HG02885 (cell line): ENCODE measurements around the gene SMTN.
"Not testable (repeated sequence)": the region's sequence is repeated elsewhere in the genome, so short reads cannot be mapped to it uniquely, and the experiment has no call there.

Experiments used
- ATAC-seq: cut with Tn5 transposase; IDR thresholded peaks from one replicate; pipeline ENCODE4 v1.9.1; 2021; ENCODE audit warnings: mild to moderate bottlenecking; ENCODE audit not compliant: unreplicated experiment, poor library complexity

SMTN gene

DNA sequence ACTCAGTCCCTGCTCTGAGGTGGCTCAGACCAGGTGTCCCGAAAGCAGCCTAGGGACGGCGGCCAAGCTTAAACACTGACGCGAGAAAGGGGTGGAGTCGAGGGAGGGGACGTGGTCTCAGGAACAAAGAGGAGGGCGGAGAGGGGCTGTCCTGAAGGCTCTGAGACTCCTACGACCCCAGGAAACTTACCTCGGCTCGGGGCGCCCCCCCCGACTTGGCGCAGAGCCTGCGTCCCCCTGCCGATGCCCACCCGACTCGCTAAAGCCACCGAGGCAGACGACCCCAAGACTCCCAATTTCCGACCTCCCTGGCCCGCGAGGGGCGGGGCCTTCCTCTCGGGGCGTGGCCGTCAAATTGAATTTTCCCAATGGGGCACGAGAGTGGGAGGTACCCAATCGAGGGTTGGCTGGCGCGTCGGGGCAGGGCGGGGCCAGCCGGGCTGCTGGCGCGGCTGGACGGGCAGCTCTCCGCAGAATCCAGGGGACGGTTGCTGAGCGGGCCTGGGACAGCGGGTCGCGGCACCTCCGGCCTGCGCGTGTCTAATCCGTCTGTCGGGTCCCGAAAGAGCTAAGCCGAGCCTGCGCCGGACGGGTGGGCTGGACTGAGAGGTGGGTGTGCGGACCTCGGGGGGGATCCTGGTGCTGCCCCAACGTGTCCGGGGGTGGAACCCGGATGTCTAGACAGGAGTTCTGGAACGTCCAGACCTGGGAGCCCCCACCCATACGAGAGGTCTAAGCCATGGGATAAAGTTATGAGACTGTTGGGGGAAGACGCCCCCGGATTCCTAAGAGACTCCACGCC, at the start of gene SMTN:
Gene SMTN, plus strand, starts transcription at position 471 of the 802 bp plus-strand sequence. CDS start 1,941 bp downstream, outside the sequence.
- ATAC-seq = peak; percentile 71

DNA sequence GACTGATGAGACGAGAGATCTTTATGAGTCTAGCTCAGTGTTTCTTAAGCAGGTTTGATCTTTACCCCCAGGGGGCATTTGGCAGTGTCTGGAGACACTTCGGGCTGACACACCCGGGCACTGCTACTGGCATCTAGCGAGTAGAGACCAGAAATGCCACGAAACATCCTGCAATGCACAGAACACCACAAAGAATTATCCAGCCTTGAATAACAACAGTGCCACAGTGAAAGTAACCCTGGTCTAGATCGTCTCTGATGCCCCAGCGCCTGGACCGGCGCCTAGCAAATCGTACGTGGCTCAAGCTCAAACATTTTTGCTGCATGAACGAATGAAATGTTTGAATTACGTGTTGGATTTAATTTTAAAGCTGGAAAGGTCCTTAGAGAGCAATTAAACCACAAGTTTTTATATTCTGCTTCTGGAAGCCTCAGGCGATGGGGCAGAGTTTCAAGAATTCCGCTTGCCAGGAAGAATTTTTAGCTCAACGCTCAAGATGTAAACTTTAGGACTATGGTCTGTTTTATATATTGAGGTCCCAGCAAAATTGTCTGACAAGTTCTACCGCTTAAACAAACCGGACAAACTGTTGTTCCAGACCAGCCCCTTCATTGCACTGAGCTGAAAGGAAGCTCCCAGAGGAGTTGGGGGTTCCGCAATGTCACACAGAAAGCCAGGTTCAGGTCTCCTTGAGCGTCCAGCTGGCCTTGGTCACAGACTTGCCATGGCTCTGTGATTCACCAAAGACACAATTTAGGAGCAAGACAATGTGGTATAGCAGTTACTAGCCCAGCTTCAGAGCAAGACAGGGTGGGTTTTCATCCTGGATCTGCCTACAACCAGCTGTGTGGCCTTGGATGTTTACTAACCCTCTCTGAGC, 44.2 kb upstream of the SMTN start:
- ATAC-seq = no peak

DNA sequence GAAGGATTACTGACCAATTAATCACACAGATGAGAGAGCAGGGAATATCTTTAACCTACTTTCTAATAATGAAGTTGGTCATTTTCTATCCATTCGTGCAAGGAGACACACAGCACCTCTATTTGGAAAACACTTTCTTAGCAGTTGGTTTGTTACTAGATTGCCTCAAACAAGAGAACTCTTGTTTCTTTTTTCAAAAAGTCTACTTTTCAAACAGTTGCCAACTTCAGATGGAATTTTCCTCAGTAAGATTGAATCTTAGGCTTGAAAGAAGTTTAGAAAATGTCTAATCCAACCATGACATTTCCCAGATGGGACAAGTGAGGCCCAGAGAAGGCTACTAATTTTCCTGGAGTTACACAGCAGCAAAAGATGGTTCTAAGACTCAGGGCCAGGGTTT, 42.4 kb upstream of the SMTN start:
- no peak for ATAC-seq

DNA sequence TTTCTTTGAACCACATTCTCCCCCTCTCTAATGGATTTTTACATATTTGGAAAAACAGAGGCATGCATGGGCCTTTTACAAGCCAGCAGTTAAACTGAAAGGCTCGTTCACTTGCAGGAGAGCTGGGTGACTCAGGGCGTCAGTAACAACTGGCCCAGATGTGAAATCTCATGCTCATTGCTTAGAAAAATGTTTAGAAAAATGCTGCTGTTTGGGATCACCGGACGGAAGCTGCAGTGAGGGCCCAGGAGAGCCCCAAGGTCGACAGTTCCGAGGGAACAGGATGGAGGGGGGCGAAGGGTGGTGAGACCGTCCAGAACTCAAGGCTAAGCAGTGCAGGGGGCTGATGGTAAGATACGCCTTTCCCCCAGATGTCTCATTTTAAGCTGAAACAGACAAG, 41.7 kb upstream of the SMTN start:
- ATAC-seq = no peak

DNA sequence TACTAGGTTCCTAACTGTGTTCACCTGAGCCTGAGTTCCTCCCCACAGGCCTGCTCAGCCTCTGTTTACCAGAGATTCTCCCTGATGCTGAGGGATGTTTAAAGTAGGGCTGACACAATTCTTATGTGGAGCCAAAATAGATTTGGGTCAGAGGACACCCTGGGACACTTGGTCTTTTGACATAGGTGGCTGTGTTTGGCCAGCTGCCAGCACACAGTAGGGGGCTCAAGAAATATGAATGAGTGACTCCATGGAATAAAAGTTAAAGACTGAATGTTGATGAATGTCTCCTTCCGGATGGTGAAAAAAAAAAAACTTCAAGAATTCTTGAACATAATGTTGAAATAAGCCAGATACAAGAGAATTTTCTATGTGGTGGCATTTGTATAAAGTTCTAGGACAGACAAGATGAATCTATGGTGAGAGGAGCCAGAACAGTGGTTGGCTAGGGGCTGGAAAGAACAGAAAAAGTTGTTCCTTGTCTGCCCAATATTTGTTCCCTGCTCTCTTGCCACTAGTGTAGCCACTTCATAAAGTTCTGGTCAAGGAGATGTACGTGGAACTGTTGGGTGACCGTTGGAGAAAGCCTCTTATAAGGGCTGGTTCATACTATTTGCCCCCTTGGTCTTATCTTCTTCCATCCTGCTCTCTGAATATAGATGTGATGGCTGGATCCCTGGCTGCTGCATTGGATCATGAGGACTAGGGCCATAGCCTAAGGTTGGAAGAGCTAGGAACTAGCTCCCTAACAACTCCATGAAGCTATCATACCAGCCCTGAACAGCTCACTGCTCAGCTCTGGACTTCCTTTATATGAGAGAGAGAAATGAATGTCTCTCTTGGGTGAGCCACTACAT, 40.3 kb upstream of the SMTN start:
- no peak for ATAC-seq

DNA sequence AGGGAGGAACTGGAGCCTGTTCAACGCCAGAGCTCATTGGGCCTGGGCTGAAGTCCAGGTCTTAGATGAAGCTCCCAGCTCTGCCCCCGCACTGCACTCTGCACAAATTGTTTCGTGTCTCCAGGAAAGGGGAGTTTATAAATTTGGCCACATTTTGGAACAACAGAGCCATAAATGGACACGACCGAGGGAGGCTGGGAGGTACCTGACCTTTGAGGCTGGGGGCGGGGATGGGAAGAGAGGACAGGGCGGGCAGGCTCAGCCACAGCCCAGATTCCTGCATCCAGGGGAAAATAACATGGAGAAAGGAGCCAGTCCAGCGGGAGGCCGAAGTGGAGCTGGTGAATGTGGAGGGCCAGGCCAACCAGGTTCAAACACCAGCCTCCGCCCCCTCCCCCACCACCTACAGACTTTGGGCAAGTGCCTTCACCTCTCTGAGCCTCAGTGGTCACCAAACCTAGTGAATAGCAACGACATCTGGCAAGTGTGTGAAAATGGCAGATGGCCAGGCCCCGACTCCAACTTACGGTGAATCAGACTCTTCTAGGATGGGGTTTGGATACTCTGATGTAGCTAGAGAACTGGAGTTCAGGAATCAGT, 36.8 kb upstream of the SMTN start:
- no peak for ATAC-seq

DNA sequence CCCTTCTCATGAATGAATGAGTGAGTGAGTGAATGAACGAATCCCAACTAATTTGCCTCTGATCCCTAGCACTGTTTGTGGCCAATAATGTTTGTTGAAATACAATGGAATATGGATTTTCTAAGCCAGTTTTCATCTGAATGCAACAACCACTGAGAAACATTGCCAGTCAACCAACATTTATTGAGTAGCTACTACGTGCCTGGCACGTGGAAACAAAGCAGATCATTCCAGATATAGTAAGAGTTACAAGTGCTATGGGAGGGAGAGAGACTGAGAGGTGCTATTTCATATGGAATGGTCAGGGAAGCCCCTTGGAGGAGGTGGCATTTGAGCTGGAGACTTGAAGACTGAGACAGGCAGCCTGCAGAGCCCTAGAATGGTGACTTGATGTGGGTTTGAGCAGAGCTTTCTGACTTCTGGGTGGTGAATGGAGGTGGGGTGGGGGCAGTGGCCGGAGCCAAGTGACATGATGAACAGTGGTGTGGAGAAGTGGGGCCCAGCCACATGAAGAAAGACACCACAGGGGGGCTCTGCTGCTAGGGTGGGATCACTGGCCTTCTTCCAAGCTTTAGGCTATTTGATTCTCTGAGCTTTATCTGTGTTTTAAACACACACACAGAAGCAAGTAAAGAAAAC, 35.1 kb upstream of the SMTN start:
- ATAC-seq = no peak

DNA sequence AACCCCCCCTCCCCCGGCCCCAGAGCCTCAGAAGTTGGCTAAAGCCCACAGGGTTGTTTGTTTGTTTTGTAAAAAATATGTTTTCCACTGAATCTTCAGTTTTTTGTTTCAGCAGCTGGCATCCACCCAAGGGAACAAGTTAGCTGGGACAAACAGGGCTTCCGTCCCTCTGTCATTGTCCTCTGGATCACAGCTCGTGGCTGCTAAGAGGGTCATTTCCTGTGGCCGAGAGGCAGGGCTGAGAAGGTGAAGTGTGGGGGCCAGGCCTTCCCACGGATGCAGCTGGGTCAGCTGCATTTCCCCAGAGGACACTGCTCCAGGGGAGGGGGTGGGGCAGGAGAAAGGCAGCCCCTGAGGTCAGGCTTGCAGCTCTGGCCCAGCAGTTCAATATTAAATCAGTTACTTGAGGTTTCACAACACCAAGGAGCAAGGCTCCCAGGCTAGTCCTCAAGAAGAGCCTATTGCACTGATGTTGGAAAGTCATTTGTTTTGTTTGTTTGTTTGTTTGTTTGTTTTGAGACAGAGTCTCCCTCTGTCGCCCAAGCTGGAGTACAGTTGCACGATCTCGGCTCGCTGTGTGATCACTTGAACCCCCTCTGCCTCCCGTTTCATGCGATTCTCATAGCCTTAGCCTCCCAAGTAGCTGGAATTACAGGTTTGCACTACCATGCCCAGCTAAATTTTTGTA, 34.4 kb upstream of the SMTN start:
- no peak for ATAC-seq

DNA sequence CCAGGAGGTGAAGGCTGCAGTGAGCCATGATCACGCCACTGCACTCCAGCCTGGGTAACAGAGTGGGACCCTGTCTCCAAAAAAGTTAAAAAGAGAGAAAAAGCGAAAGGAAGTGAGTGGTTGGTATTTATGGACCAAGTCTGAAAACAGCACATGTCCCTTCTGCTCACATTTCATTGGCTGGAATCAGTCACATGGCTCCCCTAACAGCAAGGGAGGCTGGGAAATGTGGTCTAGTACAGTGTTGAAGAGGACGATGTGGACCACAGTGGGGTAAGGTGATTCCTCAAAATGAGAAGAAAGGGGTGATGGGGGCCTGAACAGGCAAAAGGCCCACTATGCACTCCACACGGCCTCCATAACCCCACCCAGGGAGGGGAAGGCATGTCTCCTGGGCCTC, 32.5 kb upstream of the SMTN start:
- no peak for ATAC-seq

DNA sequence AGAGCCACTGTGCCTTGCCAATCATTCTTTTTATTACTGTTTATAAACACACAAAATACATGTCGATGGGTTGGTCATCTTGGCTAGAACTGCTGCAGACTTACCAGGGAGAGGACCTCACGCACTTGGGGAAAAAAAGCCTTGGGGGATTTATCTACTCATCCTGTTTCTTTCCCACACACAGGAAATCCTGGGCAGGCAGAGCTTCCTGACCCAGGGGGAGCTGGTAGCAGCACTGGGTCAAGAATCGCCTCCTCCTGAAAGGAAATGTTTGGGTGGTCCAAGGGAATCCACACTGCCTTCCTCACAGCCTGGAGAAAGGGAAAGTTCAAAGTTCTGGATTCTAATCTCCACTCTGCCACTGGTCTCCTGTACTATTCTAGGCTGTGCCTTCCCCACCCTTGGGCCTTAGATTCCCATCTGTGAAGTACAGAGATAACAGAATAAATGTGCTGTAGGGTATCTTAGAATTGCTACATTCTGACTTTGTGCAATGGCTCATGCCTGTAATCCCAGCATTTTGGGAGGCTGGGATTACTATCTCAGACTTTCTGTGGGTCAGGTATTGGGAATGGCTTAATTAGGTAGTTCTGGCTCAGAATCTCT, 31.2 kb upstream of the SMTN start:
- ATAC-seq = no peak

DNA sequence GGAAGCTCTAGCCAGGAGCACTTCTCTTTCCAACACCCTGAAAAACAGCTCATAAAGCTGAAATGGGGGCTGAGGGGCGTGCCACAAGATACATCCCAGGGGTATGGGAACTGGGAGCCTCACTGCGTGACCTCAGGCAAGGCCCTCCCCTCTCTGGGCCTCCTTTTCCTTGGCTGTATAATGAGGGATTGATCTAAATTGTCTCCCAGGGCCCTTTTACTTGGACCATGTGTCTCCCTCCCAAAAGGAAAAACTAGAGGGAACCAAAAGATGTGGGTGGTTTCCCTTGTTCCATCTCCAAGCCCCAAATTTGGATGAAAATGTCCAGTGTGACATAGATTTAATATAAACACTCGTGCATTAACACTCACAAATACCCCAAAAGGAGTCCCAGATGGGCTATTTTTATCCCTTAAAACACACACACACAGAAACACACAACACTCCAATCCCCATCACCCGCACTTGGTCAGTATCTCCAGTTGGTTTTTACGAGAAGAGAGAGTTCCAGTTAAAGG, 25.9 kb upstream of the SMTN start:
- no peak for ATAC-seq

DNA sequence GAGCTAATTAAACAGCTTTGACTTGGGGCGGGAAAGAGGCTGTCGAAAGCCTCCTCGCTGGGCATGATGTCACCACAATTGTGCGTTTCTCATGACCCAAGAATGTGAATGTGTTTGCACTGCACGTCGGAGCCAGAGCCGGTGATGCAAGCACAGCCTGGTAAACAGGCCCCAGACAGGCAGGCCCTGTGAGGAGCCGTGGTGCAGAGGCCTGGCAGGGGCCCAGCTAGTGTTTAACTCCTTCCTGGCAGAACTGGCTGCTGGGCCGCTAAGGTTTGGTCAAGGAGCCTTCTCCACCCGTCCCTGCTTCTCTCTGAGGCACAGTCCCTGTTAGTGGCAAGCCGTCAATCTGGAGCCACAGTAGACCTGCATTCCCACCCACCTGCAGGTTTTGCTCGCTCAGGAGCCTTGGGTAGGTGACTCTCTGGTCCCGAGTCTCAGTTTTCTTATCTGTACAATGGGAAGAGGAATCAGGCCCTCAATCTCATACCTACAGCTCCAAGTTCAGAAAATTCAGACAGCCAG, 25.4 kb upstream of the SMTN start:
- ATAC-seq = no peak

DNA sequence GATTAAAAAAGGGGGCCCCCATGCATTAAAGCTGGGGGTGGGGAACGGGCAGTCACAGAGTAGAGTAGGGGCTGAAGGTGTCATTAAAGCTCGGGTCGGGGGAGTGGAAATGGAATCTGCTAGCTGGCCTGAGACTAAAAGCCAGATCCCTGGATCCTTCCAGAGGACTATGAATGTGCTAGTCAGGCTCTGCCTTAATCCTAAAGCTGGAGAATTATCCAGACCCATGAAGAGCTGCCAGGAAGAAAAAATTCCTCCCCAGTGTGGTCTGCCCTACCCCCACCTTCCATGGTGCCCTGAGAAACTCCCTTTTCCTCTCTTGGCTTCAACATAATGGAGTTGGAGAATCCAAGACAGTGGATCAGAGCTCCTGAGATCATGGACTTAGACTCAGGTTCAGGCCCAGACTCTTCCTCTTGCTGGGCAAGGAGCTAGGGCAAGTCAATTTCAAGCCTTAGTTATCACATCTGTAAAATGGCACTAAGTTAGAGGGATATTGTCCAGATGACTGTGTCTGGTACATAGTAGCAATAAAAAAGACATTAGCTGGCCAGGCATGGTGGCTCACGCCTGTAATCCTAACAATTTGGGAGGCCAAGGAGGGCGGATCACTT, 24.0 kb upstream of the SMTN start:
- ATAC-seq = no peak

DNA sequence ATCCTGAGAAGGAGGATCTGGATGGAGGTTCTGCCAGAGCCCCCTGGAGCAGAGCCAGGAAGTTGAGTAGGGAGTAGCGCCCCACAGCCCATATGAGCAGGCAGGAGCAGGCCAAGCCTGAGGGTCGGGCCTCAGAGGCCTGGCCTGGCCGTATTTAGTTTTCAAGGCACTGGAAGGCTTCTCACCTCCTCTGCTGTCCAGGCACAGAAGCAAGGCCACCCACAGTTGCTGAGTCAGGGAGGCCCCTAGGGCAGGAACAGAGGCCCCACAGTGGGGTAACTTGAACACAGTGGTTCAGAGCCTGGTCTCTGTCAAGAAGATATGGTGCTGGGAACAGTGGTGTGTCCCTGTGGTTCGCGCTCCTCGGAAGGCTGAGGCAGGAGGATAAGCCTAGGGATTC, 21.5 kb upstream of the SMTN start:
- not testable (repeated sequence) for ATAC-seq

DNA sequence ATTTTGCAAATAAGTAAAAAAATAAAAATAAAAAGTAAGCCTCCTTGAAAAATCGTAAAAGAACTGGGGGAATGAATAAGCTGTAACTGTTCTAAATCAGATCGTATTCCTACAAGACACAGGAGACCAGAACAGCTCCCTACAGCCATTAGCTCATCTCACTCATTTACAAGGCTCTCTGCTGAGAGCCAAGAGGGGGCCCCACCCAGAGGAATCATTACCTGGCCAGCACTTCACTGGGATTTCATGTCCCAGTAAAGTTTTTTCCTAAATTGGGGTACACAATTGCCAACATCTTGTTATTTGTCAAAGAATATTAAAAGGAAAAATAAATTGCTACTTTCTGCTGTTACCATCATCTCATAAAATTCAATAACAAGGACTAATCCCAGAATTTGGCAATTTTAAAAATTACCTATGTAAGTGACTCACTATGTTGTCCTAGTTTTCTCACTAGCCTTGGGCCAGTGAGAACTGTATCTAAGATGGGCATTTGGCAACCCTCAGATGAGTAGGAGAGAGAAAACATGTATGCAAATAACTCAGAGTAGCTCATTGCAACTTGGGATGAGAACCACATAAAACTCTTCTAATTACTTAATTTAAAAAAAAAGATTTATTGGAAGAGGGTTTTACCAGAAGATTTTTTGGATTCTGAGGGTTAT, 18.4 kb upstream of the SMTN start:
- ATAC-seq = no peak

DNA sequence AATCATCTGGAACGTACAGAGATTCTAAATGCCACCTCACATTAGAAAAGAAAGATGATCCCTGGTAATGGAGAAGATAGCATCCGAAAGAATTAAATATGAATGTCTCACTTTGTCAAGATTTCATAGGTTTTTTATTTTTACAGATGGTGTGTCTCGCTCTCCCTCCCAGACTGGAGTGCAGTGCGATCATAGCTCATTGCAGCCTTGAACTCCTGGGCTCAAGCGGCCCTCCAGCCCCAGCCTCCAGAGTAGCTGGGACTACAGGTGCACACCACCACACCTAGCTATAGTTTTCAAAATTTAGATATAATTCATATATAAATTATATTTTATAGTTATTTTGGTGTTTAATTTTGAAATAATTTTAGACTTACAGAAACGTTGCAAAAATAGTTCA, 16.7 kb upstream of the SMTN start:
- no peak for ATAC-seq

DNA sequence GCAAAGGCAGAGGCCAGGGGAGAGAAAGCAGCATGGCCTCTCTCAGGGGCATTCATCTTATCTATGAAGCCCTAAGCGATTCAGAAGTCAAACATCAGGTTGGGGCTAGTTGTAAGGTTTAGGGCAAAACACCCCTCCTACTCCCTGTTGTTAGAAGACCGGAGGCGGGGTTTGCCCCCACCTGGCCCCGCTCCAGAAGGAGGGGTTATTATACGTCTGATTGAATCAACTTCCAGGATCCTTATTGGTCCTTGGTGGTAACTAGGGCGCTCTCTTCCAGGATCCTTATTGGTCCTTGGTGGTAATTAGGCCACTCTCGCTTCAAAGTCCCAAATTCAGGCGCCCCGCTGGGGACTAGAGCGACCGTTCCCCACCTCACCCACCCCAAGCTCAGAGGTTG, 12.1 kb upstream of the SMTN start:
- no peak for ATAC-seq
